Breast epithelium (tissue), 3 donors: Measurements from ENCODE around the gene PFDN1.

Experiments
- POLR2A ChIP-seq: fragments of 450-650 bp; IDR thresholded peaks from one replicate; pipeline ENCODE4 v1.6.1; 2016; ENCODE audit warnings: antibody characterized with exemption, mild to moderate bottlenecking, moderate library complexity
- POLR2AphosphoS5 ChIP-seq, 3 donors: sonication (generic); formaldehyde crosslinking; IDR thresholded peaks; one replicate each; pipeline ENCODE4 v1.6.1; 2017; ENCODE audit warnings: antibody characterized with exemption in 3 of 3
- TF ChIP-seq, protein P1 (sequence below), 3 donors: fragments of 450-650 bp; IDR thresholded peaks; one replicate each; pipeline ENCODE4 v1.5.1; 2016 to 2017; ENCODE audit warnings: antibody characterized with exemption in 3 of 3, mild to moderate bottlenecking in 3 of 3, moderate library complexity in 3 of 3

DNA sequence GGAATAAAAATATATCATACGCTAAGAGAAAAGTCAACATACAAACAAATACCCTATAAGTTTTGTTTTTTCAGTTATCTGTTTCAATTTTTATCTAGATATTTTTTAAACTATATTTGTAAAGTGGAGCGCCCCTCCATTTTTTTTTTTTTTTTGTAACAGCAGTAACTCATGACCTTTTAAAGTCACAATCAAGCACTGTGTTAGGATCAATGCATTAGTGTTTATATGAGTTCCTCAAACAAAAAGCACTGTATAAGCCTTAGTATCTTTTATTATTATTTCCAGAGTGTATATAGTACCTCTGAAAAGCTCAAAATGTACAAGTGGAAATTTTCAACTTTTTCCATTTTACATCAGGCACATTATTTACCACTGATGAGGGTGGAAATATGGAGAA, 20.6 kb downstream of the PFDN1 start:
- TF ChIP-seq, protein P1, sequence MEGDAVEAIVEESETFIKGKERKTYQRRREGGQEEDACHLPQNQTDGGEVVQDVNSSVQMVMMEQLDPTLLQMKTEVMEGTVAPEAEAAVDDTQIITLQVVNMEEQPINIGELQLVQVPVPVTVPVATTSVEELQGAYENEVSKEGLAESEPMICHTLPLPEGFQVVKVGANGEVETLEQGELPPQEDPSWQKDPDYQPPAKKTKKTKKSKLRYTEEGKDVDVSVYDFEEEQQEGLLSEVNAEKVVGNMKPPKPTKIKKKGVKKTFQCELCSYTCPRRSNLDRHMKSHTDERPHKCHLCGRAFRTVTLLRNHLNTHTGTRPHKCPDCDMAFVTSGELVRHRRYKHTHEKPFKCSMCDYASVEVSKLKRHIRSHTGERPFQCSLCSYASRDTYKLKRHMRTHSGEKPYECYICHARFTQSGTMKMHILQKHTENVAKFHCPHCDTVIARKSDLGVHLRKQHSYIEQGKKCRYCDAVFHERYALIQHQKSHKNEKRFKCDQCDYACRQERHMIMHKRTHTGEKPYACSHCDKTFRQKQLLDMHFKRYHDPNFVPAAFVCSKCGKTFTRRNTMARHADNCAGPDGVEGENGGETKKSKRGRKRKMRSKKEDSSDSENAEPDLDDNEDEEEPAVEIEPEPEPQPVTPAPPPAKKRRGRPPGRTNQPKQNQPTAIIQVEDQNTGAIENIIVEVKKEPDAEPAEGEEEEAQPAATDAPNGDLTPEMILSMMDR (IDR thresholded peaks at IDR 0.05) = no peak
- no peak for TF ChIP-seq POLR2A
- TF ChIP-seq POLR2AphosphoS5 (IDR thresholded peaks at IDR 0.05) = no peak
